ENCODE data around the gene NCAM1.

Gene NCAM1

GRCh38 chr11:113106507-113106906 lies 145.3 kb downstream of the NCAM1 start:
- Histone ChIP-seq H3K27ac (no peak overlapping the region; a peak in 1 of 22 replicates), H3K9me3 (replicated peaks in 1 of 11) (no peaks in the 10 kb centered on the region), H3K4me3 (no peak overlapping the region), H3K27me3 (no peaks in the 10 kb centered on the region), H3K4me1 (peaks cover 0 to 18% (median 11%) of the 10 kb centered on the region in 10 experiments; a peak in 13 of 20 replicates), H3K9ac (no peak overlapping the region), H4K20me1 (no peaks in the 10 kb centered on the region), H3K4me2 (peak overlapping the region in 8 of 11 experiments; percentile 9 to 57 (median 44); a peak in 16 of 22 replicates), H3K36me3 (no peaks in the 10 kb centered on the region)
- no peak for TF ChIP-seq Cebpa-rat (IDR thresholded peaks at IDR 0.05)

GRCh38 chr11:113110046-113110445 lies 148.8 kb downstream of the NCAM1 start:
- no peaks in the 10 kb centered on the region for H3K9me3 ChIP-seq (replicated peaks in 1 of 11)
- no peak overlapping the region for H3K4me2 ChIP-seq
- peaks cover 0 to 18% (median 11%) of the 10 kb centered on the region in 10 experiments; a peak in 13 of 20 replicates for H3K4me1 ChIP-seq
- no peaks in the 10 kb centered on the region for H3K36me3 ChIP-seq
- TF ChIP-seq Cebpa-rat (IDR thresholded peaks at IDR 0.05): no peak
- no peaks in the 10 kb centered on the region for H3K27me3 ChIP-seq
- no peak overlapping the region for H3K27ac ChIP-seq
- no peak overlapping the region for H3K9ac ChIP-seq
- no peak overlapping the region for H3K4me3 ChIP-seq
- no peaks in the 10 kb centered on the region for H4K20me1 ChIP-seq

- peaks cover 0 to 14% (median 10%) of the 10 kb centered on the region in 10 experiments; a peak in 13 of 20 replicates for H3K4me1 ChIP-seq
- H3K27ac ChIP-seq: no peak overlapping the region
- H3K4me2 ChIP-seq: no peak overlapping the region
- TF ChIP-seq Cebpa-rat (IDR thresholded peaks at IDR 0.05): no peak
- no peaks in the 10 kb centered on the region for H3K27me3 ChIP-seq
- H4K20me1 ChIP-seq: no peaks in the 10 kb centered on the region
- H3K4me3 ChIP-seq: no peak overlapping the region
- no peaks in the 10 kb centered on the region for H3K36me3 ChIP-seq
- no peak overlapping the region for H3K9ac ChIP-seq
- no peaks in the 10 kb centered on the region for H3K9me3 ChIP-seq (replicated peaks in 1 of 11)
These were observed 149.9 kb downstream of the NCAM1 start for GRCh38 chr11:113111156-113111555.

GRCh38 chr11:113112307-113112706 lies 151.1 kb downstream of the NCAM1 start:
- H4K20me1 ChIP-seq: no peaks in the 10 kb centered on the region
- no peaks in the 10 kb centered on the region for H3K36me3 ChIP-seq
- H3K9ac ChIP-seq: no peak overlapping the region
- H3K9me3 ChIP-seq (replicated peaks in 1 of 11): no peaks in the 10 kb centered on the region
- H3K27ac ChIP-seq: no peak overlapping the region
- no peak overlapping the region for H3K4me3 ChIP-seq
- H3K4me2 ChIP-seq: no peak overlapping the region
- H3K4me1 ChIP-seq: peaks cover 0 to 3% (median 0%) of the 10 kb centered on the region in 10 experiments; a peak in 2 of 20 replicates
- no peak for TF ChIP-seq Cebpa-rat (IDR thresholded peaks at IDR 0.05)
- H3K27me3 ChIP-seq: no peaks in the 10 kb centered on the region

GRCh38 chr11:113113801-113114704 lies 152.8 kb downstream of the NCAM1 start:
- Histone ChIP-seq H3K4me1 (peaks cover 0 to 2% (median 0%) of the 10 kb centered on the region in 10 experiments; a peak in 2 of 20 replicates), H3K4me3 (no peak overlapping the region), H4K20me1 (no peaks in the 10 kb centered on the region), H3K27me3 (no peaks in the 10 kb centered on the region), H3K4me2 (no peak overlapping the region), H3K27ac (no peak overlapping the region), H3K36me3 (no peaks in the 10 kb centered on the region), H3K9ac (no peak overlapping the region), H3K9me3 (replicated peaks in 1 of 11) (no peaks in the 10 kb centered on the region)
- TF ChIP-seq Cebpa-rat (IDR thresholded peaks at IDR 0.05): no peak

GRCh38 chr11:113114705-113115027 lies 153.4 kb downstream of the NCAM1 start:
- H3K9ac ChIP-seq: no peak overlapping the region
- H4K20me1 ChIP-seq: no peaks in the 10 kb centered on the region
- no peaks in the 10 kb centered on the region for H3K36me3 ChIP-seq
- H3K27me3 ChIP-seq: no peaks in the 10 kb centered on the region
- no peaks in the 10 kb centered on the region for H3K9me3 ChIP-seq (replicated peaks in 1 of 11)
- no peak for TF ChIP-seq Cebpa-rat (IDR thresholded peaks at IDR 0.05)
- H3K4me3 ChIP-seq: no peak overlapping the region
- no peak overlapping the region for H3K27ac ChIP-seq
- no peak overlapping the region for H3K4me2 ChIP-seq
- H3K4me1 ChIP-seq: peaks cover 0 to 6% (median 3%) of the 10 kb centered on the region in 10 experiments; a peak in 3 of 20 replicates

GRCh38 chr11:113118104-113118503 lies 156.9 kb downstream of the NCAM1 start:
- Histone ChIP-seq H3K9ac (no peak overlapping the region), H3K27ac (no peak overlapping the region), H3K4me1 (peaks cover 0 to 6% (median 3%) of the 10 kb centered on the region in 10 experiments; a peak in 3 of 20 replicates), H3K4me2 (no peak overlapping the region), H3K36me3 (no peaks in the 10 kb centered on the region), H3K4me3 (no peak overlapping the region), H4K20me1 (no peaks in the 10 kb centered on the region), H3K9me3 (replicated peaks in 1 of 11) (no peaks in the 10 kb centered on the region), H3K27me3 (no peaks in the 10 kb centered on the region)
- TF ChIP-seq Cebpa-rat (IDR thresholded peaks at IDR 0.05): no peak

GRCh38 chr11:113119074-113119473 lies 157.9 kb downstream of the NCAM1 start:
- Histone ChIP-seq H3K4me3 (no peak overlapping the region), H3K9me3 (replicated peaks in 1 of 11) (no peaks in the 10 kb centered on the region), H3K4me1 (peaks cover 0 to 6% (median 3%) of the 10 kb centered on the region in 10 experiments; a peak in 3 of 20 replicates), H3K36me3 (no peaks in the 10 kb centered on the region), H3K27me3 (no peaks in the 10 kb centered on the region), H3K27ac (no peak overlapping the region), H3K9ac (no peak overlapping the region), H3K4me2 (peak overlapping the region in 5 of 11 experiments; percentile 3 to 39 (median 28); a peak in 6 of 22 replicates), H4K20me1 (no peaks in the 10 kb centered on the region; a peak in 1 of 22 replicates)
- TF ChIP-seq Cebpa-rat (IDR thresholded peaks at IDR 0.05): no peak

GRCh38 chr11:113119966-113120736 lies 158.9 kb downstream of the NCAM1 start:
- no peak overlapping the region for H3K4me3 ChIP-seq
- H3K9me3 ChIP-seq (replicated peaks in 1 of 11): no peaks in the 10 kb centered on the region
- no peaks in the 10 kb centered on the region for H3K36me3 ChIP-seq
- H3K4me2 ChIP-seq: peak overlapping the region in 1 of 11 experiments; percentile 39; a peak in 1 of 22 replicates
- no peak overlapping the region for H3K9ac ChIP-seq
- H3K4me1 ChIP-seq: peaks cover 0 to 6% (median 3%) of the 10 kb centered on the region in 10 experiments; a peak in 3 of 20 replicates
- H3K27me3 ChIP-seq: no peaks in the 10 kb centered on the region
- no peak overlapping the region for H3K27ac ChIP-seq
- H4K20me1 ChIP-seq: no peaks in the 10 kb centered on the region; a peak in 1 of 22 replicates
- TF ChIP-seq Cebpa-rat (IDR thresholded peaks at IDR 0.05): no peak
